Astrocyte of the spinal cord (primary cell): ENCODE results near the gene UTF1.

Experiments used
- DNase-seq: peaks from one replicate; pipeline ENCODE4 v3.0.0; 2011; ENCODE audit warnings: low read depth, low spot score
- H3K4me3 ChIP-seq: 2 replicates; pipeline ENCODE4 v1.5.1; 2011; ENCODE audit warnings: low read depth, mild to moderate bottlenecking, low read length, moderate library complexity
- in situ Hi-C: cut with HindIII; loops from 2 replicates; pipeline ENCODE4 v1.10.0; 2017; ENCODE audit warnings: low sequenced_read_pairs
- TF ChIP-seq, protein P1 (sequence below): IDR thresholded peaks from 2 replicates; pipeline ENCODE4 v1.5.1; 2012; ENCODE audit warnings: low read depth, mild to moderate bottlenecking, low read length, inconsistent platforms

UTF1 gene

DNA sequence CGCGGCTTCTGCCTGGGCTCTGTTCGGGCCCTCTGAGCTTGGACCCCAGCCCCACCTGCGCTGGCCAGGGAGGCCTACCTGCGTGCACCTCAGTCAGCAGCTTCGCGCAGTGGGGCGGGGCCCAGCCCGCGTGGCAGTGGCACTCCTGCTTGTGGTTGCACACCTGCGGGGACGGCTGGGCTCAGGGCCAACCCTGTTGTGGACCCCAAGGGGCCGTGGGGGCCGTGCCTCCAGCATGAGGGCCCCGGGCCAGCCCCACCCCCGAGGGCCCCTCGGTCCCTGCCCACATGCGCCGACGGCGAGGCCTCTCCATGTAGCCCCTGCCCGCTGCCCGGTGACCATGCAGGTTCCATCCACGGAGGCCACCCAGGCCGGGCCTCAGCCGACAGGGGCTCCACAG, 39.4 kb downstream of the UTF1 start:
- no peak for DNase-seq
- no peak overlapping the region for H3K4me3 ChIP-seq
- in situ Hi-C loops: no loop called here
- TF ChIP-seq, protein P1, sequence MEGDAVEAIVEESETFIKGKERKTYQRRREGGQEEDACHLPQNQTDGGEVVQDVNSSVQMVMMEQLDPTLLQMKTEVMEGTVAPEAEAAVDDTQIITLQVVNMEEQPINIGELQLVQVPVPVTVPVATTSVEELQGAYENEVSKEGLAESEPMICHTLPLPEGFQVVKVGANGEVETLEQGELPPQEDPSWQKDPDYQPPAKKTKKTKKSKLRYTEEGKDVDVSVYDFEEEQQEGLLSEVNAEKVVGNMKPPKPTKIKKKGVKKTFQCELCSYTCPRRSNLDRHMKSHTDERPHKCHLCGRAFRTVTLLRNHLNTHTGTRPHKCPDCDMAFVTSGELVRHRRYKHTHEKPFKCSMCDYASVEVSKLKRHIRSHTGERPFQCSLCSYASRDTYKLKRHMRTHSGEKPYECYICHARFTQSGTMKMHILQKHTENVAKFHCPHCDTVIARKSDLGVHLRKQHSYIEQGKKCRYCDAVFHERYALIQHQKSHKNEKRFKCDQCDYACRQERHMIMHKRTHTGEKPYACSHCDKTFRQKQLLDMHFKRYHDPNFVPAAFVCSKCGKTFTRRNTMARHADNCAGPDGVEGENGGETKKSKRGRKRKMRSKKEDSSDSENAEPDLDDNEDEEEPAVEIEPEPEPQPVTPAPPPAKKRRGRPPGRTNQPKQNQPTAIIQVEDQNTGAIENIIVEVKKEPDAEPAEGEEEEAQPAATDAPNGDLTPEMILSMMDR: no peak

DNA sequence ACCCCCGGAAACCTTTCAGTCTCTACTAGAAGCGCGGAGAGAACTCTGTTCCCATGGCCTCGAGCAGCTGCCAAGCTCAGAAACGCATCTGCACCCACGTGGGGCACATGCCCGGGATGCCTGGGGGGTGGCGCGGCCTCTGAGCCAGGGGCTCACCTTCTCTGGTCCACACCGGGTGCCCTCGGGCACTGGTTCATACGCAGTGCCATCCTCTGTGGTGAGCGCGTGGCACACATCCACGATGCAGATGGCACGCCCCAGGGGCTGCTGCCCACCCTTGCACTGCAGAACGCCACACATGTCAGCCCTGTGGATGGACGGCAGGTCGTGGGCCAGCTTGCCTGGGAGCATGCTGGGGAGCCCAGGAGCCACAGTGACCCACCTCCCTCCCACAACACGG, 40.2 kb downstream of the UTF1 start:
- DNase-seq: no peak
- in situ Hi-C loops: no loop called here
- TF ChIP-seq, protein P1: no peak
- no peak overlapping the region for H3K4me3 ChIP-seq

DNA sequence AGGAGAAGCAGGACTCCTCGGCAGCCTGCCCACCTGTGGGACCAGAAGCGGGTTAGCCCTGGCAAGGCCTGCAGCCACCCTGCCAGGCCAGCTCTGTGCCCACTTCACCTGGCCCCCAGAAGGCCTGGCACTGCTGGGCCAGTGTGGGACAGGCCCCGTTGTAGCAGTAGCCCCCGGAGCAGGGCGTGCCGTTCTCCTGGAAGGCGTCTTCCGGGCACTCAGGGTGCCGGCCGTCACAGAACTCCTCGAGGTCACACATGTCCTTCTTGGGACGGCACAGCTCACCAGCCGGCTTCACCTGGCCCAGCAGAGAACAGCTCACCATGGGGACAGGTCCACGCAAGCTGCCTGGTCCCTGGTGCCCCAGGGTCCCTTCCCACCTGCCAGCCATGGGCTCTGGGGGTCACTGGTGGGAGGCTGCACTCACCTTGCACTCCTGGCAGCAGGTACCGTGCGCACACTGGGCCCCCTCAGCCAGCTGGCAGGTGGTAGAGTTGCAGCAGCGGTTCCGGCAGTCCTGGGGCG, 40.8 kb downstream of the UTF1 start:
- TF ChIP-seq, protein P1: no peak
- H3K4me3 ChIP-seq: no peak overlapping the region
- DNase-seq: no peak
- in situ Hi-C loops: no loop called here

DNA sequence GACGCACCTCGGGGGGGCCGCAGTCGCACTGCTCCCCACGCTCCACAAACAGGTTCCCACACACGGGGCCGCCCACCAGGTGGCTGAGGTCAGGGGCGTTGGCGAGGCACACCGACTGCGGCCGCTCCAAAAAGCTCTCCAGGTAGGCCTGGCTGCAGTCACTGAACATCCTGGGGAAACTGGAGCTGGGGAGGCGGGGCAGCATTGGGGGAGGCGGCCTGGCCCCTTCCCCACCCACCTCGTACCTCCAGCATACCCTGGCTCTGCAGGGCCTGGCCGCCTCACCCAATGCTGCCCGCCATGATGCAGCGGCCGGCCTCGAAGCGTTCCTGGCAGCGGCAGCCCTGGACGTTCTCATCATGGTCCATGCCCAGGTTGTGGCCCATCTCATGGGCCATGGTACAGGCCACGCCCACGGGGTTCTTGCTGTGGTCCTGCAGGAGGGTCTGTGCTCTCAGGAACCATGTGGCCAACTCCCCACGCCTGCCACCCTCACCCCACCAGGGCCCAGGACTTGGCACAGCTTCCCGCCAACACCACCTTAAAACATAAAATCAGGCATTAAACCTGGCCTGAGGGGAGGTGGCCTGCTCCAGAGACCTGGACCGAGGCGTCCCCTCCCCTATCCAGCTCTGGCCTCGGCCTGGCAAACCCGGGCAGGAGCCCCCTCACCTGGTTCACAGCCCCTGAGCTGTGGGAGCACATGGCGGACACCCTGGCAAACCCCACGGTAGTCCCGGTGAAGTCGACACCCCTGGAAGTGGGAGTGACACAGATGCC, 41.7 kb downstream of the UTF1 start:
- no peak for DNase-seq
- H3K4me3 ChIP-seq: no peak overlapping the region
- in situ Hi-C loops: no loop called here
- TF ChIP-seq, protein P1: no peak

DNA sequence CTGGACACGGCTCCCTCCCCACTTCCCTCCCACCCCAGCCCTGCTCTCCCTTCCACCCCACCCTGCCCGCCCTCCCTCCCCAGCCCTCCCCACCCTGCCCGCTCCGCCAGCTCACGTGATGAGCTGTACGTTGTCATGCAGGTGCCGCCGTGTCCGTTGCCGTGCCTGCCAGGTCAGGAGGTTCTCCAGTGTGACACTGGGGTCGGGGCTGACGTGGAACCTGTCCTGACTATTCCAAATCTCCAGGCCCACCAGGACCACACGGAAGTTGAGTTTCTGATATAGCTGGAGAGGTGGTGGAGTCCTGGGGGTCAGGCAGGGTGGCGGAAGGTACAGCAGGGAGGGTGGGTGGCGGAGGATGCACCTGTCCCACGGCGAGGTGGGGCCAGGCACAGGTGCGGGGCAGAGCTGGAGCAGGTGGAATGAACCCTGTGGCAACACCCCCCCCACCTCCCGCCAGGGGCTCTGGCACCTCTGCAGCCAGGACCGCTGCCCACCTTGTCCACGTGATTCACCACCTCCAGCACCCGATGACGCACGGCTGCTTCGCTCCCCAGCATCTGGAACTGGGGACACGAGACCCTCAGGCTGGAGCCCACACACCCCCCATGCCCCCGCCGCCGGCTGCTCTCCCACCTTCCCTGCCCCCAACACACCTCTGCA, 42.4 kb downstream of the UTF1 start:
- TF ChIP-seq, protein P1: no peak
- DNase-seq: no peak
- in situ Hi-C loops: no loop called here
- no peak overlapping the region for H3K4me3 ChIP-seq

DNA sequence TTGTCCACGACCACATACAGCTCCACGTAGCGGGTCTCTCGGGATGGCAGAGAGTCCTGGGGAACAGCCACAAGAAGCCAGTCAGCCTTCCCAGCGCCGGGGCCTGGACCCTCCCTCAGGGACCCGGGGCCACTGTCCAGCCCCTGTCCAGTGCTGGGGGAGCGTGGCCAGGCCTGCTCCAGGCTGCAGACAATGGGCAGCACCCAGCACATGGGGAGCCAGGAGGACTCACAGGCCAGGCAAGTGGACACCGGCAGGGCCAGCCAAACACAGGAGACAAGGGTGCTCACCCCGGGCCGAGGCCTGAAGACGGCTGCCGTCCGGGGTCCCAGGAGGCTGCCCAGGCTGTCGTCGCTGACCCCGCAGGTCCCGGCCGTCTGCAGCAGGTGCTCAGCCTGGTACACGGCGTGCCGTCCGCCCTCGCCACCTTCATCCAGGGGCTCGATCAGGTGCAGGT, 43.0 kb downstream of the UTF1 start:
- H3K4me3 ChIP-seq: no peak overlapping the region
- in situ Hi-C loops: no loop called here
- TF ChIP-seq, protein P1: no peak
- DNase-seq: no peak
